PFSK-1 (cell line): ENCODE results near the gene CDC42BPB.

Experiments used
- POLR2AphosphoS5 ChIP-seq: IDR thresholded peaks from 2 replicates; pipeline ENCODE4 v1.6.1; 2012; ENCODE audit warnings: low read depth, mild to moderate bottlenecking, control low read depth, low read length, moderate library complexity
- SIN3A ChIP-seq: IDR thresholded peaks from 2 replicates; pipeline ENCODE4 v1.6.1; 2012; ENCODE audit warnings: mild to moderate bottlenecking, low read length, moderate library complexity, borderline replicate concordance; ENCODE audit not compliant: insufficient read depth
- TF ChIP-seq, protein P1 (sequence below), 2 experiments: IDR thresholded peaks; 2 replicates each; pipeline versions ENCODE4 v1.6.1 to v1.8.0; 2011 to 2012; ENCODE audit warnings: low read depth in 2 of 2, low read length in 2 of 2, control low read depth in 1 of 2, inconsistent platforms in 1 of 2, mild to moderate bottlenecking in 1 of 2, moderate library complexity in 1 of 2; ENCODE audit not compliant: insufficient read depth in 1 of 2

DNA sequence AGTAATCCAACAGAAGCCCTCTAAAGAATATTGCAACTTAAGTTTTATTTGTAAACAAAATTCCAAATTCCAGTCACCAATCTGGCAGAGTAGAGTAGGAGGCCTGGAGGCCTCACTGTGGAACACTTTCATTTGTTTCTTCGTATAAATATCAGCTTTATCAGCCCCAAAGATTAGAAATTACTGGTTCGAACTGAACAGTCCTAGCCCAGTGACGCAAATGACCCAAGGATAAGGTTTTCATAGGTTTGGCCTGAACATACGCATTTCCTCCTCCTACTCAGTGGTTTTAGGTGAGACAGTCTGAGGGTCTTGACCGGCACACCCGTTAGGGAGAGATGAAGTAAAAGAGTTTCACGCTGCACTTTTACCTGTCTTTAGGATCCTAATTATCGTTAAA, 1.7 kb downstream of the CDC42BPB start:
- TF ChIP-seq, protein P1, sequence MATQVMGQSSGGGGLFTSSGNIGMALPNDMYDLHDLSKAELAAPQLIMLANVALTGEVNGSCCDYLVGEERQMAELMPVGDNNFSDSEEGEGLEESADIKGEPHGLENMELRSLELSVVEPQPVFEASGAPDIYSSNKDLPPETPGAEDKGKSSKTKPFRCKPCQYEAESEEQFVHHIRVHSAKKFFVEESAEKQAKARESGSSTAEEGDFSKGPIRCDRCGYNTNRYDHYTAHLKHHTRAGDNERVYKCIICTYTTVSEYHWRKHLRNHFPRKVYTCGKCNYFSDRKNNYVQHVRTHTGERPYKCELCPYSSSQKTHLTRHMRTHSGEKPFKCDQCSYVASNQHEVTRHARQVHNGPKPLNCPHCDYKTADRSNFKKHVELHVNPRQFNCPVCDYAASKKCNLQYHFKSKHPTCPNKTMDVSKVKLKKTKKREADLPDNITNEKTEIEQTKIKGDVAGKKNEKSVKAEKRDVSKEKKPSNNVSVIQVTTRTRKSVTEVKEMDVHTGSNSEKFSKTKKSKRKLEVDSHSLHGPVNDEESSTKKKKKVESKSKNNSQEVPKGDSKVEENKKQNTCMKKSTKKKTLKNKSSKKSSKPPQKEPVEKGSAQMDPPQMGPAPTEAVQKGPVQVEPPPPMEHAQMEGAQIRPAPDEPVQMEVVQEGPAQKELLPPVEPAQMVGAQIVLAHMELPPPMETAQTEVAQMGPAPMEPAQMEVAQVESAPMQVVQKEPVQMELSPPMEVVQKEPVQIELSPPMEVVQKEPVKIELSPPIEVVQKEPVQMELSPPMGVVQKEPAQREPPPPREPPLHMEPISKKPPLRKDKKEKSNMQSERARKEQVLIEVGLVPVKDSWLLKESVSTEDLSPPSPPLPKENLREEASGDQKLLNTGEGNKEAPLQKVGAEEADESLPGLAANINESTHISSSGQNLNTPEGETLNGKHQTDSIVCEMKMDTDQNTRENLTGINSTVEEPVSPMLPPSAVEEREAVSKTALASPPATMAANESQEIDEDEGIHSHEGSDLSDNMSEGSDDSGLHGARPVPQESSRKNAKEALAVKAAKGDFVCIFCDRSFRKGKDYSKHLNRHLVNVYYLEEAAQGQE (IDR thresholded peaks at IDR 0.05; ENCODE audit: insufficient read depth in 1 of 2, low read depth in 2 of 2, low read length in 2 of 2) = no peak
- TF ChIP-seq POLR2AphosphoS5 = no peak
- TF ChIP-seq SIN3A = no peak
